ENCODE measurements around the gene GPR35. TPM values are rescaled to one million over a fixed set of nuclear protein-coding genes. Genes with fewer than 3 reads are reported as not detected.

The GPR35 gene
- total RNA-seq, 1 experiment from 2014 or later: 0.22 TPM

- TF ChIP-seq, protein P1, sequence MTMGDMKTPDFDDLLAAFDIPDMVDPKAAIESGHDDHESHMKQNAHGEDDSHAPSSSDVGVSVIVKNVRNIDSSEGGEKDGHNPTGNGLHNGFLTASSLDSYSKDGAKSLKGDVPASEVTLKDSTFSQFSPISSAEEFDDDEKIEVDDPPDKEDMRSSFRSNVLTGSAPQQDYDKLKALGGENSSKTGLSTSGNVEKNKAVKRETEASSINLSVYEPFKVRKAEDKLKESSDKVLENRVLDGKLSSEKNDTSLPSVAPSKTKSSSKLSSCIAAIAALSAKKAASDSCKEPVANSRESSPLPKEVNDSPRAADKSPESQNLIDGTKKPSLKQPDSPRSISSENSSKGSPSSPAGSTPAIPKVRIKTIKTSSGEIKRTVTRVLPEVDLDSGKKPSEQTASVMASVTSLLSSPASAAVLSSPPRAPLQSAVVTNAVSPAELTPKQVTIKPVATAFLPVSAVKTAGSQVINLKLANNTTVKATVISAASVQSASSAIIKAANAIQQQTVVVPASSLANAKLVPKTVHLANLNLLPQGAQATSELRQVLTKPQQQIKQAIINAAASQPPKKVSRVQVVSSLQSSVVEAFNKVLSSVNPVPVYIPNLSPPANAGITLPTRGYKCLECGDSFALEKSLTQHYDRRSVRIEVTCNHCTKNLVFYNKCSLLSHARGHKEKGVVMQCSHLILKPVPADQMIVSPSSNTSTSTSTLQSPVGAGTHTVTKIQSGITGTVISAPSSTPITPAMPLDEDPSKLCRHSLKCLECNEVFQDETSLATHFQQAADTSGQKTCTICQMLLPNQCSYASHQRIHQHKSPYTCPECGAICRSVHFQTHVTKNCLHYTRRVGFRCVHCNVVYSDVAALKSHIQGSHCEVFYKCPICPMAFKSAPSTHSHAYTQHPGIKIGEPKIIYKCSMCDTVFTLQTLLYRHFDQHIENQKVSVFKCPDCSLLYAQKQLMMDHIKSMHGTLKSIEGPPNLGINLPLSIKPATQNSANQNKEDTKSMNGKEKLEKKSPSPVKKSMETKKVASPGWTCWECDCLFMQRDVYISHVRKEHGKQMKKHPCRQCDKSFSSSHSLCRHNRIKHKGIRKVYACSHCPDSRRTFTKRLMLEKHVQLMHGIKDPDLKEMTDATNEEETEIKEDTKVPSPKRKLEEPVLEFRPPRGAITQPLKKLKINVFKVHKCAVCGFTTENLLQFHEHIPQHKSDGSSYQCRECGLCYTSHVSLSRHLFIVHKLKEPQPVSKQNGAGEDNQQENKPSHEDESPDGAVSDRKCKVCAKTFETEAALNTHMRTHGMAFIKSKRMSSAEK (CRISPR knock-in tag; IDR thresholded peaks at IDR 0.05; ENCODE audit: borderline replicate concordance): no peak
- no peak for TF ChIP-seq JUN (CRISPR knock-in tag; IDR thresholded peaks at IDR 0.05)
- no peak for TF ChIP-seq TCF7 (CRISPR knock-in tag; IDR thresholded peaks at IDR 0.05; ENCODE audit: low read depth)
- TF ChIP-seq FOXK1 (CRISPR knock-in tag; IDR thresholded peaks at IDR 0.05): no peak
- TF ChIP-seq EMX1 (CRISPR knock-in tag; IDR thresholded peaks at IDR 0.05): no peak
- no peak for TF ChIP-seq ZNF232 (CRISPR knock-in tag; IDR thresholded peaks at IDR 0.05)
- no peak for TF ChIP-seq FOXP1 (CRISPR knock-in tag; IDR thresholded peaks at IDR 0.05; ENCODE audit: borderline replicate concordance)
- TF ChIP-seq IRF2 (CRISPR knock-in tag; IDR thresholded peaks at IDR 0.05; ENCODE audit: borderline replicate concordance, low read depth): no peak
These were observed 18.0 kb downstream of the GPR35 start (continued) for GRCh38 chr2:240643093-240643810.

GRCh38 chr2:240643811-240644150, 18.5 kb downstream of the GPR35 start:
- Mint-ChIP-seq H3K27ac (no peak overlapping the region), H3K36me3 (no peaks in the 10 kb centered on the region), H3K4me1 (no peaks in the 10 kb centered on the region; the same call in 1 of the 2 replicates), H3K4me3 (no peak overlapping the region), H3K9me3 (no peaks in the 10 kb centered on the region), H3K27me3 (ENCODE audit: low read depth) (peaks cover 6% of the 10 kb centered on the region)
- DNase-seq (ENCODE audit: low spot score) (no peak), ATAC-seq (no peak)
- TF ChIP-seq ZBTB43 (CRISPR knock-in tag; IDR thresholded peaks at IDR 0.05): no peak
- TF ChIP-seq, protein P2, sequence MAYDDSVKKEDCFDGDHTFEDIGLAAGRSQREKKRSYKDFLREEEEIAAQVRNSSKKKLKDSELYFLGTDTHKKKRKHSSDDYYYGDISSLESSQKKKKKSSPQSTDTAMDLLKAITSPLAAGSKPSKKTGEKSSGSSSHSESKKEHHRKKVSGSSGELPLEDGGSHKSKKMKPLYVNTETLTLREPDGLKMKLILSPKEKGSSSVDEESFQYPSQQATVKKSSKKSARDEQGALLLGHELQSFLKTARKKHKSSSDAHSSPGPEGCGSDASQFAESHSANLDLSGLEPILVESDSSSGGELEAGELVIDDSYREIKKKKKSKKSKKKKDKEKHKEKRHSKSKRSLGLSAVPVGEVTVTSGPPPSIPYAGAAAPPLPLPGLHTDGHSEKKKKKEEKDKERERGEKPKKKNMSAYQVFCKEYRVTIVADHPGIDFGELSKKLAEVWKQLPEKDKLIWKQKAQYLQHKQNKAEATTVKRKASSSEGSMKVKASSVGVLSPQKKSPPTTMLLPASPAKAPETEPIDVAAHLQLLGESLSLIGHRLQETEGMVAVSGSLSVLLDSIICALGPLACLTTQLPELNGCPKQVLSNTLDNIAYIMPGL (CRISPR knock-in tag; IDR thresholded peaks at IDR 0.05): no peak
- TF ChIP-seq TP53 (CRISPR knock-in tag; IDR thresholded peaks at IDR 0.05): no peak
- no peak for TF ChIP-seq NFATC4 (CRISPR knock-in tag; IDR thresholded peaks at IDR 0.05)
- no peak for TF ChIP-seq CREM (CRISPR knock-in tag; IDR thresholded peaks at IDR 0.05)
- no peak for TF ChIP-seq ERG (CRISPR knock-in tag; IDR thresholded peaks at IDR 0.05)
- TF ChIP-seq PREB (CRISPR knock-in tag; IDR thresholded peaks at IDR 0.05; ENCODE audit: borderline replicate concordance): no peak
- no peak for TF ChIP-seq TEAD1 (CRISPR knock-in tag; IDR thresholded peaks at IDR 0.05)
- TF ChIP-seq TCF7 (CRISPR knock-in tag; IDR thresholded peaks at IDR 0.05; ENCODE audit: low read depth): no peak
- TF ChIP-seq NR3C1 (CRISPR knock-in tag; conservative IDR thresholded peaks at IDR 0.05; ENCODE audit: low read depth): no peak
- no peak for TF ChIP-seq RORB (CRISPR knock-in tag; IDR thresholded peaks at IDR 0.05)
- no peak for TF ChIP-seq ZNF416 (CRISPR knock-in tag; IDR thresholded peaks at IDR 0.05)
- no peak for TF ChIP-seq ETV6 (CRISPR knock-in tag; IDR thresholded peaks at IDR 0.05)
- TF ChIP-seq KAT7 (CRISPR knock-in tag; IDR thresholded peaks at IDR 0.05; ENCODE audit: borderline replicate concordance): no peak
- TF ChIP-seq, protein P3, sequence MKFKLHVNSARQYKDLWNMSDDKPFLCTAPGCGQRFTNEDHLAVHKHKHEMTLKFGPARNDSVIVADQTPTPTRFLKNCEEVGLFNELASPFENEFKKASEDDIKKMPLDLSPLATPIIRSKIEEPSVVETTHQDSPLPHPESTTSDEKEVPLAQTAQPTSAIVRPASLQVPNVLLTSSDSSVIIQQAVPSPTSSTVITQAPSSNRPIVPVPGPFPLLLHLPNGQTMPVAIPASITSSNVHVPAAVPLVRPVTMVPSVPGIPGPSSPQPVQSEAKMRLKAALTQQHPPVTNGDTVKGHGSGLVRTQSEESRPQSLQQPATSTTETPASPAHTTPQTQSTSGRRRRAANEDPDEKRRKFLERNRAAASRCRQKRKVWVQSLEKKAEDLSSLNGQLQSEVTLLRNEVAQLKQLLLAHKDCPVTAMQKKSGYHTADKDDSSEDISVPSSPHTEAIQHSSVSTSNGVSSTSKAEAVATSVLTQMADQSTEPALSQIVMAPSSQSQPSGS (CRISPR knock-in tag; IDR thresholded peaks at IDR 0.05; ENCODE audit: borderline replicate concordance, low read depth): no peak
- CTCF ChIA-PET: no interaction called here
- POLR2A ChIA-PET: no interaction called here
